GM10248 (cell line): ENCODE measurements around the gene KLK4.

ENCODE experiments used
- CTCF ChIA-PET: fragments of 300-600 bp; sonication (Branson Sonifier 250); formaldehyde crosslinking; extraction: SDS; loops from one replicate; lab custom pipeline; 2021; ENCODE audit warnings: antibody characterized with exemption; lab: Yijun Ruan, JAX
- POLR2A ChIA-PET: fragments of 350-650 bp; sonication (Branson Sonifier 250); formaldehyde crosslinking; extraction: SDS; loops from one replicate; lab custom pipeline; 2020; ENCODE audit warnings: antibody characterized with exemption; lab: Yijun Ruan, JAX
- DNase-seq: peaks from one replicate; pipeline ENCODE4 v3.0.0; 2012; ENCODE audit errors: extremely low spot score
- CTCF ChIP-seq: IDR thresholded peaks from 2 replicates; pipeline ENCODE4 v1.5.1; 2012; ENCODE audit warnings: mild to moderate bottlenecking, low read depth; ENCODE audit errors: extremely low read depth, missing control alignments, control extremely low read depth

The KLK4 gene

GRCh38 chr19:50911206-50912101 lies at the start of gene KLK4:
Gene KLK4, minus strand, starts transcription at chr19:50911395. Its CDS starts 657 bp downstream, at chr19:50910738.
- ChIA-PET POLR2A (interaction anchor here (0.6 kb wide), 1 partner anchor 107 kb away, joined by 3 read pairs; no protein-coding TSS in a partner anchor), CTCF (interaction anchor here (1.1 to 2.2 kb wide), 2 partner anchors 10 to 14 kb away, joined by 4 to 11 read pairs; no protein-coding TSS in a partner anchor)
- DNase-seq: no peak
- no peak for TF ChIP-seq CTCF

GRCh38 chr19:50959731-50960500 lies 48.7 kb upstream of the KLK4 start:
- ChIA-PET CTCF (no interaction called here), POLR2A (no interaction called here)
- no peak for DNase-seq
- no peak for TF ChIP-seq CTCF

GRCh38 chr19:50957587-50957986 lies 46.4 kb upstream of the KLK4 start:
- no peak for TF ChIP-seq CTCF
- CTCF ChIA-PET: interaction anchor here (1.6 kb wide), 1 partner anchor 63 kb away, joined by 3 read pairs; no protein-coding TSS in a partner anchor
- DNase-seq: no peak
- POLR2A ChIA-PET: no interaction called here

GRCh38 chr19:50952910-50953309 lies 41.7 kb upstream of the KLK4 start, which contains the start of gene KLK5:
Gene KLK5, minus strand, starts transcription at chr19:50953038. Its CDS starts 381 bp downstream, at chr19:50952657.
- no peak for TF ChIP-seq CTCF
- CTCF ChIA-PET: no interaction called here

GRCh38 chr19:50949861-50950260 lies 38.7 kb upstream of the KLK4 start:
- ChIA-PET POLR2A (no interaction called here), CTCF (no interaction called here)
- no peak for DNase-seq
- TF ChIP-seq CTCF: no peak

More at GRCh38 chr19:50952910-50953309, 41.7 kb upstream of the KLK4 start, which contains the start of gene KLK5:
- POLR2A ChIA-PET: no interaction called here
- no peak for DNase-seq

GRCh38 chr19:50947123-50947522 lies 35.9 kb upstream of the KLK4 start:
- ChIA-PET POLR2A (no interaction called here), CTCF (interaction anchor here (1.5 kb wide), 1 partner anchor 25 kb away, joined by 7 read pairs; no protein-coding TSS in a partner anchor)
- DNase-seq: no peak
- no peak for TF ChIP-seq CTCF
